OCI-LY3 (cell line): Measurements from ENCODE around the gene NFX1.
"Not testable (repeated sequence)": the region's sequence is repeated elsewhere in the genome, so short reads cannot be mapped to it uniquely, and the experiment has no call there.

Experiments
- H2AFZ ChIP-seq: fragments of 200-600, 300-600 bp; shearing (Covaris generic); 2 replicates; pipeline ENCODE4 v1.6.0; 2014; ENCODE audit warnings: antibody characterized with exemption, low read depth, low read length
- H3K27ac ChIP-seq: fragments of 200-600, 300-600 bp; sonication (generic); 2 replicates; pipeline ENCODE4 v1.5.1; 2014; ENCODE audit warnings: mild to moderate bottlenecking, low read length, moderate library complexity, mixed read lengths
- H3K27me3 ChIP-seq: fragments of 200-600, 300-600 bp; sonication (generic); 2 replicates; pipeline ENCODE4 v1.6.1; 2014; ENCODE audit warnings: low read depth, low read length, mixed read lengths
- H3K36me3 ChIP-seq: fragments of 200-600, 300-600 bp; sonication (generic); replicated peaks from 2 replicates; pipeline ENCODE3; 2014; ENCODE audit warnings: low read depth, low read length, mixed read lengths
- H3K4me1 ChIP-seq: fragments of 300-600, 200-600 bp; sonication (generic); 2 replicates; pipeline ENCODE4 v1.6.1; 2014; ENCODE audit warnings: low read length, mixed read lengths
- H3K4me2 ChIP-seq: fragments of 200-600, 300-600 bp; sonication (generic); 2 replicates; pipeline ENCODE4 v1.6.1; 2014; ENCODE audit warnings: low read length, mixed read lengths
- H3K4me3 ChIP-seq: fragments of 300-600, 200-600 bp; sonication (generic); 2 replicates; pipeline ENCODE4 v1.5.1; 2014; ENCODE audit warnings: antibody characterized with exemption, mild to moderate bottlenecking, low read length, moderate library complexity
- H3K79me2 ChIP-seq: fragments of 300-600, 200-600 bp; shearing (Covaris generic); 2 replicates; pipeline ENCODE4 v1.6.1; 2014; ENCODE audit warnings: mild to moderate bottlenecking, low read length, mixed read lengths
- H3K9ac ChIP-seq: fragments of 300-600, 200-600 bp; shearing (Covaris generic); 2 replicates; pipeline ENCODE4 v1.6.0; 2014; ENCODE audit warnings: mild to moderate bottlenecking, low read length, moderate library complexity
- H3K9me3 ChIP-seq: fragments of 200-600, 300-600 bp; shearing (Covaris generic); 2 replicates; pipeline ENCODE4 v1.6.1; 2014; ENCODE audit warnings: low read length, mixed read lengths; ENCODE audit not compliant: insufficient read depth
- H4K20me1 ChIP-seq: fragments of 200-600, 300-600 bp; sonication (generic); 2 replicates; pipeline ENCODE4 v1.6.1; 2016; ENCODE audit warnings: low read length, mixed read lengths; ENCODE audit not compliant: insufficient read depth
- CTCF ChIP-seq: fragments of 200-600, 300-600 bp; sonication (generic); IDR thresholded peaks from 2 replicates; pipeline ENCODE4 v1.5.1; 2014; ENCODE audit warnings: antibody characterized with exemption, low read length, low read depth
- EZH2phosphoT487 ChIP-seq: fragments of 200-600 bp; shearing (Covaris generic); IDR thresholded peaks from 2 replicates; pipeline ENCODE4 v1.6.1; 2018; ENCODE audit warnings: antibody characterized with exemption, mixed run types, low read depth

NFX1 gene

GRCh38 chr9:33388110-33388994 lies 98.0 kb downstream of the NFX1 start:
- H3K36me3 ChIP-seq, result no peaks in the 10 kb centered on the region
- TF ChIP-seq CTCF, result no peak
- no peak for TF ChIP-seq EZH2phosphoT487

DNA sequence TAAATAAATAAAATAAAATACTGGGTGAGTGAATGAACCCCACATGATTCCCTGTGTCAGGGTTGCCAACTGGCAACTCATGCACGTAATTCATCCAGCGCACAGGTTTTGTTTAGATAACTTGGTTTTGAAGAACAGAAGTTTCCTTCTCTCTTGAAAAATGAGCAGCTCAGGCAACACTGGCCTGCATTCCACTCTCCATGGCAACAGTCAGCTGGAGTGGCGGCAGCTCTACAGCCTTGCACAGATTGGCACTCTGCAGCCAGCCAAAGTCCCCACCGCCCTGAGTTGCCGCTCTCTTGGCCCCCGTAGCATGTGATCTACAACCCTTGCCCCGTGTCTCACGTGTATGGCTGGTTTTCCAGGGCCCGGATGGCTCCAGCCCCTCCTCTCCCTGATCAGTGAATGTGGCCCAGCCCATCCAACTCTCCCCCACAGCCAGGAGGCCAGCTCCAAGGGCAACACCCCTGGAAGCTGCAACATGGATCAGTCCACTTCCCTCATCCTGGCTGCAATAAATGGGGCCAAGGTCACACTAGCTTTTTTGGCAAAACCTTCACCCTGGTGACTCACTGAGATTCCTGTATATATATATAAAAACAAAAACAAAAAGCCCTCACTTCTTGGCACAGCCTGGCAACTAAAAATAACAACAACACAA lies 100.9 kb downstream of the NFX1 start:
- H3K4me3 ChIP-seq, H2AFZ ChIP-seq, H3K36me3 ChIP-seq, H3K27me3 ChIP-seq, H3K4me2 ChIP-seq, H3K9me3 ChIP-seq, H3K4me1 ChIP-seq, H4K20me1 ChIP-seq, H3K79me2 ChIP-seq, H3K9ac ChIP-seq, H3K27ac ChIP-seq: not testable (repeated sequence)

More at GRCh38 chr9:33388110-33388994, 98.0 kb downstream of the NFX1 start:
- no peaks in the 10 kb centered on the region for H3K9me3 ChIP-seq
- no peaks in the 10 kb centered on the region for H4K20me1 ChIP-seq
- H3K79me2 ChIP-seq, result no peaks in the 10 kb centered on the region
- no peaks in the 10 kb centered on the region for H3K27me3 ChIP-seq
- no peak overlapping the region for H2AFZ ChIP-seq
- H3K4me2 ChIP-seq, result no peak overlapping the region
- no peak overlapping the region for H3K9ac ChIP-seq
- H3K27ac ChIP-seq, result no peak overlapping the region
- no peaks in the 10 kb centered on the region for H3K4me1 ChIP-seq
- no peak overlapping the region for H3K4me3 ChIP-seq

DNA sequence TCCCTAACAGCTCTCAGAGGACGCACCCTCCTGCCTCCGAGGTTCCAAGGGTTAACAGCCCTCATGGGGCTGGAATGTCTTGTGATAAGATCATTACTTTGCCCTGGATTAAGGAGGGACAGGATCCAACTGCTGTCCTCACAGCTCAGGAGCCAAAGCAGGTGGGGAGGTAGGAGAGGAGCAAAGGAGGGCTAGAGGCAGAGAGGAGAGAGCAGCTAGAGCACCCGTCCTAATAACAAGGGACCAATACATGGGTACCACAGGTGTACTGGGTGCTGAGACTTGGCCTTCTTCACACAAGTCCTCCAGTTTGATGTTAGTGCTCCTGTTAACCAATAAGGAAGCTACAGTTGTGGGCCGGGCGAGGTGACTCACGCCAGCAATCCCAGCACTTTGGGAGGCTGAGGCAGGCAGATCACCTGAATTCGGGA lies 102.3 kb downstream of the NFX1 start:
- H3K9me3 ChIP-seq, result not testable (repeated sequence)

GRCh38 chr9:33393581-33393980 lies 103.3 kb downstream of the NFX1 start:
- no peak overlapping the region for H3K4me3 ChIP-seq
- no peak overlapping the region for H3K27ac ChIP-seq
- no peaks in the 10 kb centered on the region for H3K9me3 ChIP-seq
- no peak overlapping the region for H3K4me2 ChIP-seq
- H3K27me3 ChIP-seq, result no peaks in the 10 kb centered on the region
- H4K20me1 ChIP-seq, result no peaks in the 10 kb centered on the region
- H3K36me3 ChIP-seq, result no peaks in the 10 kb centered on the region
- H3K79me2 ChIP-seq, result no peaks in the 10 kb centered on the region
- TF ChIP-seq CTCF (no peak), EZH2phosphoT487 (no peak)
- H2AFZ ChIP-seq, result no peak overlapping the region
- no peak overlapping the region for H3K9ac ChIP-seq
- no peaks in the 10 kb centered on the region for H3K4me1 ChIP-seq

More for the DNA sequence above, 102.3 kb downstream of the NFX1 start:
- not testable (repeated sequence) for H4K20me1 ChIP-seq, H3K4me3 ChIP-seq, H3K36me3 ChIP-seq, H3K4me1 ChIP-seq, H3K9ac ChIP-seq, H3K4me2 ChIP-seq, H3K79me2 ChIP-seq, H2AFZ ChIP-seq, H3K27me3 ChIP-seq, H3K27ac ChIP-seq

- not testable (repeated sequence) for H3K9me3 ChIP-seq, H3K9ac ChIP-seq, H3K36me3 ChIP-seq, H3K4me1 ChIP-seq, H3K27ac ChIP-seq, H3K79me2 ChIP-seq, H2AFZ ChIP-seq, H3K4me2 ChIP-seq, H3K4me3 ChIP-seq, H3K27me3 ChIP-seq, H4K20me1 ChIP-seq
Measured at GRCh38 chr9:33393986-33394385, 103.7 kb downstream of the NFX1 start.

DNA sequence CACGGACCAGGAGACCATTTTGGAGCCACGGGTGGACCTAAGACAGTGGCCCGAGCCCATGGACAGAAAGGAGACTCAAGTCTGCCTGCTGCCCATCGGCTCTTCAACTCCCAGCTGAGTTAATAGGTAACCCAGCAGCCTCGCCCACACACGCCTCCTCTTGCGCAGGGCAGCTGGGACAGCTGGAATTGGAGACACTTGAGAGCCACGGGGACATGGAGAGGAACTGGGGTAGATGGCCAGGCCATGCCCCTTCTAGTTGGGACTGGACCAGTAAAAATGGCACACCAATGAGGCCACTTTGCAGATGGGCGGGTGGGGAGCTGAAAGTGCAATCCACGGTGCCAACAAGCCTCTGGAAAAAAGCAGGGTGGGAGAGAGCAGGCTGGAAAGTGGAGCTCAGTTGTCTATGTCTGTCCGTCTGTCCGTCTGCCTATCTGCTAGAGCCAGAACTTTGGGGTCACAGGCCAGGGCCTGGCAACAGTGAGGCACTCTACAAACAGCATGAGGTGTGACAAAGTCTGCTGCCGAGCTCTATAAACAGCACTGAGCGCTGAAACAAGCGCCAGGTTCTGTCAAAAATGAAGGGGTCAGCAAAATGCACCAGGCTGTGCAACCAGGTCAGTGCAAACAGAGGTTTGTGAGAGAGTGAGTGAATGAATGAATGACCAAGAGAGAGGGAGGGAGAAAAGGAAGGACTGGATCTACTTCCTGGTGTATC lies 105.0 kb downstream of the NFX1 start:
- H3K9me3 ChIP-seq, H4K20me1 ChIP-seq, H3K9ac ChIP-seq, H3K4me3 ChIP-seq, H3K4me2 ChIP-seq, H3K36me3 ChIP-seq, H3K27ac ChIP-seq, H3K79me2 ChIP-seq, H3K4me1 ChIP-seq, H2AFZ ChIP-seq, H3K27me3 ChIP-seq: not testable (repeated sequence)

- H3K9me3 ChIP-seq, H3K27me3 ChIP-seq, H3K9ac ChIP-seq, H3K27ac ChIP-seq, H3K36me3 ChIP-seq, H3K79me2 ChIP-seq, H3K4me1 ChIP-seq, H4K20me1 ChIP-seq, H2AFZ ChIP-seq, H3K4me2 ChIP-seq, H3K4me3 ChIP-seq: not testable (repeated sequence)
Measured at GRCh38 chr9:33397801-33398200, 107.5 kb downstream of the NFX1 start.
